GM12875 (cell line): ENCODE measurements around the gene EXOC8.

Experiments used
- H3K4me3 ChIP-seq: one replicate; pipeline ENCODE4 v1.5.1; 2011; ENCODE audit warnings: low read depth, low read length, control low read depth
- CTCF ChIP-seq: IDR thresholded peaks from 2 replicates; pipeline ENCODE4 v1.5.1; 2011; ENCODE audit warnings: low read depth, mild to moderate bottlenecking, control low read depth, inconsistent platforms, low read length, moderate library complexity, borderline replicate concordance; ENCODE audit not compliant: insufficient read depth

EXOC8 gene

GRCh38 chr1:231337472-231338269 lies at the start of gene EXOC8:
TSS of gene EXOC8 (minus strand) at chr1:231337852. CDS start at chr1:231337745, 107 bp downstream.
- peak within 1 kb of the TSS; percentile 90 for H3K4me3 ChIP-seq
- TF ChIP-seq CTCF: 0 out of 2 replicates have a peak, but pooled peaks have one; percentile 2

- H3K4me3 ChIP-seq: no peak overlapping the region
- TF ChIP-seq CTCF: no peak
These were observed 48.8 kb upstream of the EXOC8 start for GRCh38 chr1:231386466-231386865.

GRCh38 chr1:231385416-231385748 lies 47.7 kb upstream of the EXOC8 start:
- no peak for TF ChIP-seq CTCF
- H3K4me3 ChIP-seq: no peak overlapping the region

GRCh38 chr1:231384696-231385415 lies 47.2 kb upstream of the EXOC8 start:
- TF ChIP-seq CTCF: no peak
- no peak overlapping the region for H3K4me3 ChIP-seq

- H3K4me3 ChIP-seq: no peak overlapping the region
- no peak for TF ChIP-seq CTCF
These were observed 45.7 kb upstream of the EXOC8 start for GRCh38 chr1:231383159-231383860.

GRCh38 chr1:231382426-231382825 lies 44.8 kb upstream of the EXOC8 start:
- H3K4me3 ChIP-seq: no peak overlapping the region
- no peak for TF ChIP-seq CTCF
